Neural progenitor cell (in vitro differentiated cells): Measurements from ENCODE around the gene ACBD6.

ENCODE experiments used
- EZH2 ChIP-seq: fragments of 200-600 bp; sonication (generic); IDR thresholded peaks from 2 replicates; pipeline ENCODE4 v1.6.1; 2017; ENCODE audit warnings: antibody characterized with exemption, mild to moderate bottlenecking, moderate library complexity
- EZH2phosphoT487 ChIP-seq: fragments of 200-600 bp; sonication (generic); IDR thresholded peaks from 2 replicates; pipeline ENCODE4 v1.6.1; 2017; ENCODE audit warnings: antibody characterized with exemption
- TF ChIP-seq, protein P1 (sequence below): fragments of 200-600 bp; sonication (generic); IDR thresholded peaks from 2 replicates; pipeline ENCODE4 v1.5.1; 2017; ENCODE audit warnings: antibody characterized with exemption, mild to moderate bottlenecking

DNA sequence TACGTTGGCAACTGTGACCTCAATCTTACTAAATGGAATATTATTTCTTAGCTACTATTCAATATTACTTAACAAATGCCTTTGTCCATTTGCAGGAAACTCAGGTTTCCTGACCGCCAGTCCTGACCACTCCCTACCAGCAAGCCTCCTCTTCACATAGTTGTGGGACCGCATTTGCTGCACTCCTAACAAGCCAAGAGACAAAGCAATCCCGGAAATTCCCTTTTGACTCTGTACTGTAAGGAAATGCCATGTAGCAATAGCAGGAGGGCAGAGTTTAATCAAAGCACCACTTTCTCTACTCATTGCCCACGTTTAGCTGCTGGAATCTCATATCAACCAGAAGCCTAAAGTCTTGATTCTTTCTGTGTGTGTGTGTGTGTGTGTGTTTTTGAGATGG lies 28.1 kb upstream of the ACBD6 start:
- TF ChIP-seq EZH2 (no peak), EZH2phosphoT487 (no peak)
- TF ChIP-seq, protein P1, sequence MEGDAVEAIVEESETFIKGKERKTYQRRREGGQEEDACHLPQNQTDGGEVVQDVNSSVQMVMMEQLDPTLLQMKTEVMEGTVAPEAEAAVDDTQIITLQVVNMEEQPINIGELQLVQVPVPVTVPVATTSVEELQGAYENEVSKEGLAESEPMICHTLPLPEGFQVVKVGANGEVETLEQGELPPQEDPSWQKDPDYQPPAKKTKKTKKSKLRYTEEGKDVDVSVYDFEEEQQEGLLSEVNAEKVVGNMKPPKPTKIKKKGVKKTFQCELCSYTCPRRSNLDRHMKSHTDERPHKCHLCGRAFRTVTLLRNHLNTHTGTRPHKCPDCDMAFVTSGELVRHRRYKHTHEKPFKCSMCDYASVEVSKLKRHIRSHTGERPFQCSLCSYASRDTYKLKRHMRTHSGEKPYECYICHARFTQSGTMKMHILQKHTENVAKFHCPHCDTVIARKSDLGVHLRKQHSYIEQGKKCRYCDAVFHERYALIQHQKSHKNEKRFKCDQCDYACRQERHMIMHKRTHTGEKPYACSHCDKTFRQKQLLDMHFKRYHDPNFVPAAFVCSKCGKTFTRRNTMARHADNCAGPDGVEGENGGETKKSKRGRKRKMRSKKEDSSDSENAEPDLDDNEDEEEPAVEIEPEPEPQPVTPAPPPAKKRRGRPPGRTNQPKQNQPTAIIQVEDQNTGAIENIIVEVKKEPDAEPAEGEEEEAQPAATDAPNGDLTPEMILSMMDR = no peak
